H1 (cell line): ENCODE measurements around the gene PIK3C2G. TPM values are rescaled to one million over a fixed set of nuclear protein-coding genes. Genes with fewer than 3 reads are reported as not detected.

Experiments
- CHD1 ChIP-seq: IDR thresholded peaks from 2 replicates; pipeline ENCODE4 v1.6.1; 2012; ENCODE audit warnings: low read depth, low read length, improper control_type of control experiment
- CHD7 ChIP-seq: fragments of 300-600 bp; sonication (generic); IDR thresholded peaks from 2 replicates; pipeline ENCODE4 v1.7.1; 2012; ENCODE audit warnings: low read length, moderate library complexity, mild to moderate bottlenecking, inconsistent platforms; ENCODE audit not compliant: insufficient replicate concordance
- CREB1 ChIP-seq: IDR thresholded peaks from 2 replicates; pipeline ENCODE4 v1.6.1; 2012; ENCODE audit warnings: inconsistent platforms
- EZH2 ChIP-seq: fragments of 200-600 bp; sonication (generic); IDR thresholded peaks from 2 replicates; pipeline ENCODE4 v1.7.1; 2012; ENCODE audit warnings: low read depth, mild to moderate bottlenecking, moderate library complexity, low read length, inconsistent platforms; ENCODE audit not compliant: severe bottlenecking
- GTF2F1 ChIP-seq: IDR thresholded peaks from 2 replicates; pipeline ENCODE4 v1.6.1; 2012; ENCODE audit warnings: low read depth, low read length, improper control_type of control experiment, borderline replicate concordance
- KDM5A ChIP-seq: fragments of 200-600 bp; IDR thresholded peaks from 2 replicates; pipeline ENCODE4 v1.7.1; 2012; ENCODE audit warnings: mild to moderate bottlenecking, low read length, inconsistent platforms, mixed read lengths
- RAD21 ChIP-seq, 2 experiments: IDR thresholded peaks in 1 of 2; conservative IDR thresholded peaks in 1 of 2; 2 replicates each; pipeline ENCODE4 v1.6.1; 2011; ENCODE audit warnings: low read depth in 2 of 2, low read length in 2 of 2, improper control_type of control experiment in 1 of 2, inconsistent platforms in 1 of 2, mild to moderate bottlenecking in 1 of 2, moderate library complexity in 1 of 2
- RFX5 ChIP-seq: IDR thresholded peaks from 2 replicates; pipeline ENCODE4 v1.6.1; 2011; ENCODE audit warnings: low read depth, low read length, improper control_type of control experiment, borderline replicate concordance
- RNF2 ChIP-seq: fragments of 200-900, 300-1000 bp; sonication (generic); IDR thresholded peaks from 2 replicates; pipeline ENCODE4 v1.7.1; 2016; ENCODE audit warnings: borderline replicate concordance, low read depth, mild to moderate bottlenecking, antibody characterized with exemption, low read length; ENCODE audit not compliant: poor library complexity, severe bottlenecking; ENCODE audit errors: missing control alignments
- SAP30 ChIP-seq: fragments of 300-600 bp; sonication (generic); IDR thresholded peaks from 2 replicates; pipeline ENCODE4 v1.7.1; 2012; ENCODE audit warnings: low read length, moderate library complexity, mild to moderate bottlenecking, inconsistent platforms; ENCODE audit not compliant: insufficient read depth, insufficient replicate concordance
- ZNF274 ChIP-seq: IDR thresholded peaks from 2 replicates; pipeline ENCODE4 v1.7.0; 2012; ENCODE audit warnings: low read length, borderline replicate concordance; ENCODE audit errors: extremely low read depth
- polyA plus RNA-seq, 7 experiments: library from polyadenylated mRNA; depleted of rRNA in 3 of 7; stranded (reverse) in 5 of 7; unstranded in 2 of 7; fragments of >200 nt in 5 of 7; fragments of 200-250 nt in 2 of 7; gene quantifications; 1 replicate in 5 of 7; 2 replicates in 1 of 7; 4 replicates in 1 of 7; pipeline versions ENCODE4 v1.2.1 to v1.2.3, GENCODE V29; 2011 to 2013; ENCODE audit warnings: missing spikeins in 2 of 7, mixed read lengths in 2 of 7
- total RNA-seq: library from RNA; stranded (reverse); fragmentation: NEBNext Ultra II Directional; extraction: Animal tissue kit (Norgen Biotek cat#: 25700); gene quantifications from 2 replicates; pipeline ENCODE4 v1.2.1, GENCODE V29; 2021

The PIK3C2G gene
- total and polyA plus RNA-seq, 2 of the 8 experiments (the other 6 are each of a cell fraction or from before 2014, with no cell fraction given), result not detected

- TF ChIP-seq CHD7 (no peak), RFX5 (no peak), KDM5A (no peak), SAP30 (no peak), CREB1 (no peak), RAD21 (IDR thresholded peaks at IDR 0.05 in 1 of 2, conservative IDR thresholded peaks at IDR 0.05 in 1 of 2; ENCODE audit: low read depth in 2 of 2, low read length in 2 of 2) (no peak), RNF2 (no peak), EZH2 (no peak), ZNF274 (no peak), CHD1 (no peak), GTF2F1 (no peak)
These were observed 368.6 kb downstream of the PIK3C2G start (continued) for GRCh38 chr12:18629916-18630315.
